NCI-H187 treated with DMSO at 0.1 percent for 48 hours (cell line): ENCODE results near the gene NRF1.
"Not testable (repeated sequence)": the region's sequence is repeated elsewhere in the genome, so short reads cannot be mapped to it uniquely, and the experiment has no call there.

ENCODE experiments used
- DNase-seq: peaks from one replicate; lab custom pipeline; 2025; lab: John Stamatoyannopoulos, UW

Gene NRF1

GRCh38 chr7:129649128-129649690, 37.7 kb downstream of the NRF1 start:
- no peak for DNase-seq

GRCh38 chr7:129650056-129650758, 38.7 kb downstream of the NRF1 start:
- DNase-seq = no peak

DNA sequence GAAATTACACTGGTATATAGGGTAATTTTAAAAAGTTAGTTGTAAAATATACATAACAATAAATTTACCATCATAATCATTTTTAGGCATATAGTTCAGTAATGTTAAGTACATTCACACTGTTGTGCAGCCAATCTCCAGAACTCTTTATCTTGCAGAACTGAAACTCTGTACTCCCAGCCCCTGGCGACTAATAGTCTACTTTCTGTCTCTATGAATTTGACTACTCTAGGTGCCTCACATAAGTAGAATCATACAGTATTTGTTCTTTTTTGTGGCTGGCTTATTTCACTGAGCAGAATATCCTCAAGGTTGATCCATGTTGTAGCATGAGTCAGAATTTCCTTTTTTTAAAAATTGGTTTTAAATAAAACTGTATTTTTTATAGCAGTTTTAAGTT, 41.4 kb downstream of the NRF1 start:
- no peak for DNase-seq

DNA sequence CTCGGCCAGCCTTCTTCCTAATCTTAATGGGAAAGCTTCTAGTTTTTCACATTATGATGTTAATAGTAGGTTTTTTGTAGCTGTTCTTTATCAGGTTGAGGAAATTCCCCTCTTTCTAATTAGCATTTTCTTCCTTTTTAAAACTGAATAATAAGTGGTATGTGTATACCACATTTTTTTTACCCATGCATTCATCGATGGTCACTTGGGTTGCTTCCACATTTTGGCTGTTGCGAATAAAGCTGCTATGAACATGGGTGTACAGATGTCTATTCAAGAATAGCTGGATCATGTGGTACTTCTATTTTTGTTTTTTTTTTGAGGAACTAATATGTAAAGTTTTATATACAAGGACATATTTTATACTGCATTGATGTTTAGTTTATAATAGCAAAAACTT, 44.3 kb downstream of the NRF1 start:
- no peak for DNase-seq

DNA sequence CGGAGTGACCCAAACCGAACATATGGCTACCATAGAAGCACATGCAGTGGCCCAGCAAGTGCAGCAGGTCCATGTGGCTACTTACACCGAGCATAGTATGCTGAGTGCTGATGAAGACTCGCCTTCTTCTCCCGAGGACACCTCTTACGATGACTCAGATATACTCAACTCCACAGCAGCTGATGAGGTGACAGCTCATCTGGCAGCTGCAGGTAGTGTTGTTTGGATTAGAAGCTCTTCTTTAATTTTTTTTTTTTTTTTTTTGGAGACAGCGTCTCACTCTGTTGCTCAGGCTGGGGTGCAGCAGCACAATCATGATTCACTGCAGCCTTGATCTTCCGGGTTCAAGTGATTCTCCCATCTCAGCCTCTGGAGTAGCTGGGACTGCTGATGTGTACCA, 45.8 kb downstream of the NRF1 start:
- no peak for DNase-seq

DNA sequence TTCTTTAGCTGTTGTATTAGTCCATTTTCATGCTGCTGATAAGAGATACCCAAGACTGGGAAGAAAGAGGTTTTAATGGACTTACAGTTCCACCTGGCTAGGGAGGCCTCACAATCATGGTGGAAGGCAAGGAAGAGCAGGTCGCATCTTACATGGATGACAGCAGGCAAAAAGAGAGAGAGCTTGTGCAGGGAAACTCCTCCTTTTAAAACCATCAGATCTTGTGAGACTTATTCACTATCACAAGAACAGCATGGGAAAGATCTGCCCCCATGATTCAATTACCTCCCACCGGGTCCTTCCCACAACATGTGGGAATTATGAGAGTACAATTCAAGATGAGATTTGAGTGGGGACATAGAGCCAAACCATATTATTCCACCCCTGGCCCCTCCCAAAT, 48.4 kb downstream of the NRF1 start:
- DNase-seq = not testable (repeated sequence)

- no peak for DNase-seq
Measured at GRCh38 chr7:129661645-129662182, 50.2 kb downstream of the NRF1 start.

DNA sequence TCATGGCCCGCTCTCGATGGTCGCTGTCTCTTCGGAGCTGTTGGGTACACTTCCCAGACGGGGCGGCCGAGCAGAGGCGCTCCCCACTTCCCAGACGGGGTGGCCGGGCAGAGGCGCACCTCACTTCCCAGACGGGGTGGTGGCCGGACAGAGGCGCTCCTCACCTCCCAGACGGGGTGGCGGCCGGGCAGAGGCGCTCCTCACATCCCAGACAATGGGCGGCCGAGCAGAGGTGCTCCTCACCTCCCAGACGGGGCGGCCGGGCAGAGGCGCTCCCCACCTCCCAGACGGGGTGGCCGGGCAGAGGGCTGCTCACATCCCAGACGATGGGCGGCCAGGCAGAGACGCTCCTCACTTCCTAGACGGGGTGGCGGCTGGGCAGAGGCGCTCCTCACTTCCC, 51.7 kb downstream of the NRF1 start:
- DNase-seq = not testable (repeated sequence)

DNA sequence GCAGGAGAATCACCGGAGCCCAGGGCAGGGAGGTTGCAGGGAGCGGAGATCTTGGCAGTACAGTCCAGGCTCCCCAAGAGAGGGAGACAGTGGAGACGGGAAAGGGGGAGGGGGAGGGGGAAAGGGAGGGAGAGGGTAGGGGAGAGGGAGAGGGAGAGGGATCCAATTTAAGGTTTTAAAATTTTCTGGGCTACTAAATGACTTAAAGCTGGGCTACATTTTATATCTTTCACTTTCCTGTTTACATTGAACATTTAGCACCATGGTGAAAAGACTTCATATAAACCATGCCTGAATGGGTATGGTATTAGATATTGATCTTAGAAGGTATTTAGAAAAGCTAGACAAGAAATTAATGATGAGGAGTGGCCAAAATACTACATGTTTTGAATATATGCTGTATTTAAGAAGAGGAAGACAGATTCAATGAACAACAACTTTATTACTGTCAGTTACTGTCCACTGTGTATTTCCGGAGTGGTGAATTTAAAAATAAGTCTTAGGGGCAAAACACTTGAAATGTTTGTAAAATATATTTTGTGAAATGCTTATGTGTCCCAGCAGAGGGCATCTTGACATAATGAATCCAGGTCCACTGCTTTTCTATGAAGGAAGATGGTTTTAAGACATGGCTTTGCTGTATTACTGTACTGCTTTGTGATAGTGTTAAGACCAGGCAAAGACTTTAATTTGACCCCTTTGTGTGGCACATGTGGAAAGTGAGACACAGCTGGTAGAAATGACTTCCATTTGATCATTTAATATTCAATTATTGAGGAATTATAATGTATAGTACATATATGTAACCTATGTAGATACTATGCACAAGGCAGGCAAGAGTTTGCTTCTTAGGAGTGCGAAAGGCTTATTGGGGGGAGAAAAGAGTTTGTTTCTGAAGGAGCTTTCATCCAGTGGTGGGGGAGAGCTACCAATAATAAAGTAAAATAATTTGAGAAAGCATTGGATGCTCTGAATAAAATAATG, 52.8 kb downstream of the NRF1 start:
- no peak for DNase-seq

DNA sequence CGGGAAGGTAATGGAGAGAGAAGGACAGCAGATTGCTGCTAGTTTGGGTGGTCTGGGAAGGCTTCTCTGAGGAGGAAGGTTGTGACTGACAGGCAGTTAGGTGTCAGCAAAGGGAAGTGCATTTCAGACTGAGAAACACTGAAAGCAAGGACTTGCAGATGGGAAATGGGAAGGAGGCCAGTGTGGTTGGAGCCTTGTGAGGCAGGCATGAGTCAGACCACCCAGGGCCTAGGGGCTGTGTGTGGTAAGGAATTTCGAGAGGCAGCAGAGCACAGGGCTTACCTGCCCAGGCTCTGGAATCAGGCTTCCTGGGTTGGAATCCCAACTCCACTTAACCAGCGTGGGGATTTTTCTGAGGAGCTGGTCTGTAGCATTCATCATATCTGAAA, 53.5 kb downstream of the NRF1 start:
- no peak for DNase-seq

GRCh38 chr7:129667116-129667515, 55.6 kb downstream of the NRF1 start:
- no peak for DNase-seq

DNA sequence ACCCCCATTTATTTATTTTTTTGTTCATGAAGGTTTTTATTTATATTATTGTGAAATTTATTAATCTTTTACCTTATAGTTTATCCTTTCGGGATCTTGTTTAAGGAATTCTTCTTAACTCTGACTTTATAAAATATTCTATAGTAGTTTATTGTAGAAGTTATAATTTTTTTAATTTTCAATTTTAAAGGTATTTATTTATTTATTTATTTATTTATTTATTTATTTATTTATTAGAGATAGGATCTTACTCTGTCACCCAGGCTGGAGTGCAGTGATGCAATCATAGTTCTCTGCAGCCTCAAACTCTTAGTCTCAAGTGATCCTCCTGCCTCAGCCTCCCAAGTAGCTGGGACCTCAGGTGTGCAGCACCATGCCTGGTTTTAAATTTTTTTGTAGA, 56.0 kb downstream of the NRF1 start:
- DNase-seq = no peak

DNA sequence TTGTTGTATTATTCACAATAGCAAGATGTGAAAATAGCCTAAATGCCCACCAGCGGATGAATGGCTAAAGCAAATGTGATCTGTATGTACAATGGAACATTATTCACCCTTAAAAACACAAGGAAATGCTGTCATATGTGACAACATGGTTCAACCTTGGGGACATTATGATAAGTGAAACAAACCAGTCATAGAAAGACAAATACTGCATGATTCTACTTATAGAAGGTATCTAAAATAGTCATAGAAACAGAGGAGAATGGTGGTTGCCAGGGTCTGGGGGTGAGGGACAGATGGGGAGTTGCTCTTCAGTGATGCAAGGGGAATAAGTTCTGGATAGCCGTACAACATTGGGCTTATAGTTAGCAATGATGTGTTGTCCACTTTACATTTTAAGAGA, 58.4 kb downstream of the NRF1 start:
- DNase-seq = no peak

- DNase-seq = no peak
Measured at GRCh38 chr7:129670656-129671055, 59.1 kb downstream of the NRF1 start.

DNA sequence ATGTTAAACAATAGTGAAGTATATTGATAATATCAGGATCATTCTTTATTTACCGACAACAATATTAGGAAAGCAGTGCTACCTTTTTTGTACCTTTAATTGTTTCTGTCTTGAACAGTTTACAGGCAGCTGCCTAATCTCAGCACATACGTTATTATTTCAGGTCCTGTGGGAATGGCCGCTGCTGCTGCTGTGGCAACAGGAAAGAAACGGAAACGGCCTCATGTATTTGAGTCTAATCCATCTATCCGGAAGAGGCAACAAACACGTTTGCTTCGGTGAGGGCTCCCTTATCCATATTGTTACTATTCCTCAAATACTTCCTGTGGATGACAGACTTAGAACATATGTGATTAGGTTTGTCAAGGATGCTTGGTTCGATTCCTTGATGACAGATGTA, 59.7 kb downstream of the NRF1 start:
- DNase-seq = no peak

GRCh38 chr7:129674475-129674874, 63.0 kb downstream of the NRF1 start:
- not testable (repeated sequence) for DNase-seq

- DNase-seq = no peak
Measured at GRCh38 chr7:129675521-129675920, 64.0 kb downstream of the NRF1 start.

GRCh38 chr7:129676017-129676897, 64.7 kb downstream of the NRF1 start:
- no peak for DNase-seq

- DNase-seq = no peak
Measured at GRCh38 chr7:129677796-129678195, 66.3 kb downstream of the NRF1 start.

- DNase-seq = no peak
Measured at GRCh38 chr7:129678606-129679005, 67.1 kb downstream of the NRF1 start.

DNA sequence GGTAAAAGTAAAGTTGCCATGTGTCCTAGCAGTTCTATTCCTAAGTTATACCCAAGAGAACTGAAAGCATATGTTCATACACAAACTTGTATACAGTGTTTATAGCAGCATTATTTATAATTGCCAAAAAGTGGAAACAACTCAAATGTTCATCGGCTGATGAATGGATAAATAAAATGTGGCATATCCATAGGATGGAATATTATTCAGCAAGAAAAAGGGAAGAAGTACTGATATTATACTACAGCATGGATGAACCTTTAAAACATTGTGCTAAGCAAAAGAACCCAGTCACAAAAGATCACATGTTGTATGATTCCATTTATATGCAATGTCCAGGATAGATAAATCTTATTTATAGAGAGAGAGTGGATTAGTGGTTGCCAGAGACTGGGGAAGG, 68.9 kb downstream of the NRF1 start:
- DNase-seq = no peak

DNA sequence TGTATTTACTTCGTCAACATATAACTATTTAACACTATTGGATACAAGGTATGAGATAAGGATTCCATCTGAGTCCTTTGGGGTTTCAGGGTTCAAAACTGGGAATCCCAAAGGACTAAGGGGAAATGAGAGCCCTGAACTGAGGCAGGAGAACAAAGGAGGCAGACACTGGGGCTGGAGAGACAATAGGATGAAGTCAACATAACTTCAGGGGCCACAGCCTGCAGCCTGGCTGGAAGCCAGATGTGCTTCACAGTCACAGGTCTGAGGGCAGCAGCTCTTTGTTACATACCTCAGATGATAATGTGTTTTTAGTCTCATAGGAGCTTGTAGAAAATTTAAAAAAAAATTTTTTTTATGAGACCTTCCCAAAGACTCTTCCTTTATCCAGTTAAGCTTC, 73.3 kb downstream of the NRF1 start:
- no peak for DNase-seq
